Nephron (organoid): ENCODE measurements around the gene ABCC6.
"Not testable (repeated sequence)": the region's sequence is repeated elsewhere in the genome, so short reads cannot be mapped to it uniquely, and the experiment has no call there.

Experiments used
- H3K27ac Mint-ChIP-seq, 3 experiments: 2 replicates each; pipeline ENCODE4 v1.8.0; 2020; ENCODE audit warnings: mixed read lengths in 3 of 3, mild to moderate bottlenecking in 2 of 3, moderate library complexity in 1 of 3
- H3K27me3 Mint-ChIP-seq: 2 replicates; pipeline ENCODE4 v1.8.0; 2021; ENCODE audit warnings: low read depth, mild to moderate bottlenecking, moderate library complexity, mixed read lengths
- H3K36me3 Mint-ChIP-seq: 2 replicates; pipeline ENCODE4 v1.8.0; 2020; ENCODE audit warnings: low read depth, mixed read lengths
- H3K4me1 Mint-ChIP-seq: 2 replicates; pipeline ENCODE4 v1.8.0; 2020; ENCODE audit warnings: mixed read lengths
- H3K4me3 Mint-ChIP-seq, 3 experiments: 2 replicates each; pipeline ENCODE4 v1.8.0; 2020; ENCODE audit warnings: mild to moderate bottlenecking in 3 of 3, mixed read lengths in 3 of 3, moderate library complexity in 2 of 3
- H3K9me3 Mint-ChIP-seq: 2 replicates; pipeline ENCODE4 v1.8.0; 2020; ENCODE audit warnings: mixed read lengths
- CTCF ChIP-seq, 3 experiments: fragments of 200-600 bp; sonication (generic); IDR thresholded peaks; one replicate each; pipeline ENCODE4 v1.5.0; 2021; ENCODE audit warnings: antibody characterized with exemption in 3 of 3; ENCODE audit not compliant: unreplicated experiment in 3 of 3

The ABCC6 gene

GRCh38 chr16:16158082-16158658 lies 65.1 kb downstream of the ABCC6 start:
- TF ChIP-seq CTCF (IDR thresholded peaks at IDR 0.05; ENCODE audit: unreplicated experiment in 3 of 3): no peak
- H3K27ac Mint-ChIP-seq: no peak overlapping the region
- H3K27me3 Mint-ChIP-seq: peaks cover 4% of the 10 kb centered on the region
- H3K4me3 Mint-ChIP-seq: no peak overlapping the region
- H3K9me3 Mint-ChIP-seq: peaks cover 42% of the 10 kb centered on the region
- peaks cover 52% of the 10 kb centered on the region for H3K36me3 Mint-ChIP-seq
- H3K4me1 Mint-ChIP-seq: no peaks in the 10 kb centered on the region

- Mint-ChIP-seq H3K27me3 (peaks cover 4% of the 10 kb centered on the region), H3K9me3 (peaks cover 42% of the 10 kb centered on the region), H3K4me3 (no peak overlapping the region), H3K36me3 (peaks cover 48% of the 10 kb centered on the region), H3K4me1 (no peaks in the 10 kb centered on the region), H3K27ac (no peak overlapping the region)
- no peak for TF ChIP-seq CTCF (IDR thresholded peaks at IDR 0.05; ENCODE audit: unreplicated experiment in 3 of 3)
Measured at GRCh38 chr16:16157166-16157565, 66.1 kb downstream of the ABCC6 start.

- Mint-ChIP-seq H3K9me3 (peaks cover 33% of the 10 kb centered on the region), H3K4me1 (peaks cover 4% of the 10 kb centered on the region), H3K36me3 (peaks cover 32% of the 10 kb centered on the region), H3K27ac (no peak overlapping the region), H3K27me3 (peaks cover 4% of the 10 kb centered on the region), H3K4me3 (no peak overlapping the region)
- TF ChIP-seq CTCF (IDR thresholded peaks at IDR 0.05; ENCODE audit: unreplicated experiment in 3 of 3): no peak
Measured at GRCh38 chr16:16155234-16155633, 68.1 kb downstream of the ABCC6 start.

- peaks cover 28% of the 10 kb centered on the region for H3K9me3 Mint-ChIP-seq
- peaks cover 27% of the 10 kb centered on the region for H3K36me3 Mint-ChIP-seq
- H3K27me3 Mint-ChIP-seq: peaks cover 4% of the 10 kb centered on the region
- H3K4me3 Mint-ChIP-seq: no peak overlapping the region
- H3K27ac Mint-ChIP-seq: no peak overlapping the region
- TF ChIP-seq CTCF (IDR thresholded peaks at IDR 0.05; ENCODE audit: unreplicated experiment in 3 of 3): no peak
- H3K4me1 Mint-ChIP-seq: peaks cover 8% of the 10 kb centered on the region
Measured at GRCh38 chr16:16154281-16154951, 68.9 kb downstream of the ABCC6 start.

GRCh38 chr16:16153000-16153399 lies 70.3 kb downstream of the ABCC6 start:
- H3K9me3 Mint-ChIP-seq: peaks cover 14% of the 10 kb centered on the region
- peaks cover 15% of the 10 kb centered on the region for H3K36me3 Mint-ChIP-seq
- H3K27me3 Mint-ChIP-seq, H3K4me3 Mint-ChIP-seq, H3K27ac Mint-ChIP-seq, H3K4me1 Mint-ChIP-seq: not testable (repeated sequence)

GRCh38 chr16:16151315-16151714 lies 72.0 kb downstream of the ABCC6 start:
- H3K36me3 Mint-ChIP-seq: peaks cover 8% of the 10 kb centered on the region
- TF ChIP-seq CTCF (IDR thresholded peaks at IDR 0.05; ENCODE audit: unreplicated experiment in 3 of 3): no peak
- H3K4me3 Mint-ChIP-seq: no peak overlapping the region
- H3K9me3 Mint-ChIP-seq: peaks cover 3% of the 10 kb centered on the region
- no peak overlapping the region for H3K27ac Mint-ChIP-seq
- H3K27me3 Mint-ChIP-seq: peaks cover 4% of the 10 kb centered on the region
- H3K4me1 Mint-ChIP-seq: peaks cover 8% of the 10 kb centered on the region
